ENCODE results near the gene SIM1. TPM values are rescaled to one million over a fixed set of nuclear protein-coding genes. Genes with fewer than 3 reads are reported as not detected.

SIM1 gene
- total and polyA plus RNA-seq, 7 experiments from 2014 or later, result not detected

DNA sequence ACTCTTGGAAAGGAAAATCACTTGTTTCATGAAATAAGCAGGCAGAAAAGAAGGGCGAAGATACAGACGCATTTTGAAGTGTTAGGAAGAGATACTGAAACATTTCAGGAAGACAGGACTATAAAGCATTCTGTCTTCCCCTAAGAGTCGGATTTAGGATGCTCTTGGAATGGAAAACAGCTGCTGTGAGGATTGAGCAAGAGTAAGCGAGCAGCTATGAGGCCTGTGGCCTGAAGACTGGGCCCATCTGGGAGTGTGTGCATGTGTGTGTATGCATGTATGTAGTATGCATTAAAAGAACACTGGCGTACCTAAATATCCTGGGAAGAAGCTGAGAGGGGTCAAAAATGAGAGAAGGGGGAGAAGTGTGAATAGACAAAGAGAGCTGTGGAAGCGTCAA lies 83.6 kb downstream of the SIM1 start:
- CTCF ChIA-PET, result no interaction called here
- Histone ChIP-seq H3K4me1 (ENCODE audit: control insufficient read depth in 2 of 2, insufficient read depth in 2 of 2, low read length in 2 of 2) (no peaks in the 10 kb centered on the region), H3K27ac (ENCODE audit: low read depth, low read length) (no peak overlapping the region), H3K9me3 (ENCODE audit: control insufficient read depth in 2 of 3, low read length in 3 of 3) (no peaks in the 10 kb centered on the region), H3K27me3 (ENCODE audit: control insufficient read depth in 2 of 2, insufficient read depth in 2 of 2, low read length in 2 of 2) (no peaks in the 10 kb centered on the region), H3K36me3 (ENCODE audit: control insufficient read depth in 2 of 3, insufficient read depth in 3 of 3, low read length in 3 of 3) (no peaks in the 10 kb centered on the region), H3K4me3 (ENCODE audit: low read length) (no peak overlapping the region)
- intact Hi-C loops (cut with micrococcal nuclease), result no loop called here
- H3K4me3 Mint-ChIP-seq, result no peak overlapping the region
- POLR2A ChIA-PET, result no interaction called here
- H3K27me3 Mint-ChIP-seq, result peaks cover 0 to 3% (median 0%) of the 10 kb centered on the region in 5 donors
- H3K9me3 Mint-ChIP-seq, result no peaks in the 10 kb centered on the region
- H3K27ac Mint-ChIP-seq, result no peak overlapping the region
- ATAC-seq, result no peak
- no peaks in the 10 kb centered on the region for H3K36me3 Mint-ChIP-seq
- H3K4me1 Mint-ChIP-seq, result no peaks in the 10 kb centered on the region
- no peak for DNase-seq

DNA sequence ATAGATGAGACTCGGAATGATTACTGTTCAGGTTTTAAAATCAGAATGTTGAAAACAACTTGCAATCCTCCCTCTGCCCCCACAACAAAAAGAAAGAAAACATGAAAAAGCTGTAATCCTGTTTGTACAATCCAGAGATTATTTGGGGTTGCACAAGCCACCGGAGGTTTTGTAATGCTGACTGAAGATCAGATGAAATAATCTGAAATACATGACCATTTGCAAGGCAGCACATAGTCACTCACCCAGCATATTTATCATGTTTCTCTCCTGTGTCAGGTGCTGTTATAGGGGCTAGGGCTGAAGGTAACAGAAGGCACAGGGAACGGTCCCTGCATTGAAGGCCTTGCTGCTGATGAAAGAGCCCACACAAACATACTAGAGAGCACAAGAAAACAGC lies 85.3 kb downstream of the SIM1 start:
- Histone ChIP-seq H3K4me3 (ENCODE audit: low read length) (no peak overlapping the region), H3K9me3 (ENCODE audit: control insufficient read depth in 2 of 3, low read length in 3 of 3) (no peaks in the 10 kb centered on the region), H3K4me1 (ENCODE audit: control insufficient read depth in 2 of 2, insufficient read depth in 2 of 2, low read length in 2 of 2) (no peaks in the 10 kb centered on the region), H3K27ac (ENCODE audit: low read depth, low read length) (no peak overlapping the region), H3K27me3 (ENCODE audit: control insufficient read depth in 2 of 2, insufficient read depth in 2 of 2, low read length in 2 of 2) (no peaks in the 10 kb centered on the region), H3K36me3 (ENCODE audit: control insufficient read depth in 2 of 3, insufficient read depth in 3 of 3, low read length in 3 of 3) (no peaks in the 10 kb centered on the region)
- Mint-ChIP-seq H3K4me3 (no peak overlapping the region), H3K27ac (no peak overlapping the region), H3K9me3 (no peaks in the 10 kb centered on the region), H3K36me3 (no peaks in the 10 kb centered on the region), H3K27me3 (peaks cover 0 to 6% (median 3%) of the 10 kb centered on the region in 5 donors), H3K4me1 (no peaks in the 10 kb centered on the region)
- intact Hi-C loops (cut with micrococcal nuclease), result no loop called here
- ChIA-PET POLR2A (no interaction called here), CTCF (no interaction called here)
- DNase-seq, result no peak
- no peak for ATAC-seq

DNA sequence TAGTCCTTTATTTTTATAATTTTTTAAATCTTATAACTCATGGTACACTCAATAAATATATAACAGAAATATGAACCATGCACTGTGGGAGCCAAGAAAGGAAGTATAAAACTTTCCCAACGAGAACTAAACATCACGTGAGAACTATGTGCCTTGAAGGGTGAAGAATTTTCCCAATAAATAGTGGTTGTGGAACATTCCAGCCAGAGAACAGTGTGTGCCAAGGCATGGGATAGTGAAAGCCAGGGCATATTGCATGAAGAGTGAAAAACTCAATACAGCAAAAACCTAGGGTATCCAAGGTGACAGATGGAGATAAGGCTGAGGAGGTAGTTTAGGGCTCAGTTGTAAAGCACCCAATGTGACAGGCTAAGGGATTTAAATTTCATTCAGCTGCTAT lies 86.1 kb downstream of the SIM1 start:
- Mint-ChIP-seq H3K27me3 (peaks cover 0 to 10% (median 3%) of the 10 kb centered on the region in 5 donors), H3K9me3 (no peaks in the 10 kb centered on the region), H3K4me3 (no peak overlapping the region), H3K4me1 (no peaks in the 10 kb centered on the region), H3K27ac (no peak overlapping the region), H3K36me3 (no peaks in the 10 kb centered on the region)
- intact Hi-C loops (cut with micrococcal nuclease), result no loop called here
- ATAC-seq, result no peak
- H3K4me1 ChIP-seq (ENCODE audit: control insufficient read depth in 2 of 2, insufficient read depth in 2 of 2, low read length in 2 of 2), result no peaks in the 10 kb centered on the region
- CTCF ChIA-PET, result no interaction called here
- POLR2A ChIA-PET, result no interaction called here
- no peaks in the 10 kb centered on the region for H3K9me3 ChIP-seq (ENCODE audit: control insufficient read depth in 2 of 3, low read length in 3 of 3)
- no peak overlapping the region for H3K4me3 ChIP-seq (ENCODE audit: low read length)
- no peaks in the 10 kb centered on the region for H3K27me3 ChIP-seq (ENCODE audit: control insufficient read depth in 2 of 2, insufficient read depth in 2 of 2, low read length in 2 of 2)
- H3K36me3 ChIP-seq (ENCODE audit: control insufficient read depth in 2 of 3, insufficient read depth in 3 of 3, low read length in 3 of 3), result no peaks in the 10 kb centered on the region
- no peak for DNase-seq
- no peak overlapping the region for H3K27ac ChIP-seq (ENCODE audit: low read depth, low read length)

DNA sequence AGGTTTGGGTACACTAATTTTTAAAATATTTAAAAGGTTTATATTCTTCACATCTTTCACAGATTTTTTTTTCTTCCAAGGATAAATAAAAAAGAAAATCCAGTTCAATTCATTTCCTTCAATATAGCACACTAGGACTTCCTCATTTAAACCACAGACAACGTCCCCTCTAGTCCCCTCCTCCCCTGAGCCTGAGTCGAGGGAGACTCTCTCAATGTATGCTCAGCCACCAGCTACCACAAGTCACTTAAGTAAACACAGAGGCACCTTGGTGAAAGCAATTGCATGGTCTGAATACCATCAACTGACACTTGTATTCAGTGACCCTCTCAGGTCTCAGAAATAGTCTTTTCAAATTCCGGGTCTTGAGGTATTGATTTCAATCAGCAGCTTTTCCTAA lies 88.6 kb downstream of the SIM1 start:
- Histone ChIP-seq H3K27me3 (ENCODE audit: control insufficient read depth in 2 of 2, insufficient read depth in 2 of 2, low read length in 2 of 2) (no peaks in the 10 kb centered on the region), H3K36me3 (ENCODE audit: control insufficient read depth in 2 of 3, insufficient read depth in 3 of 3, low read length in 3 of 3) (no peaks in the 10 kb centered on the region), H3K4me3 (ENCODE audit: low read length) (no peak overlapping the region), H3K4me1 (ENCODE audit: control insufficient read depth in 2 of 2, insufficient read depth in 2 of 2, low read length in 2 of 2) (no peaks in the 10 kb centered on the region), H3K27ac (ENCODE audit: low read depth, low read length) (no peak overlapping the region), H3K9me3 (ENCODE audit: control insufficient read depth in 2 of 3, low read length in 3 of 3) (no peaks in the 10 kb centered on the region)
- no peak overlapping the region for H3K27ac Mint-ChIP-seq
- H3K36me3 Mint-ChIP-seq, result no peaks in the 10 kb centered on the region
- H3K9me3 Mint-ChIP-seq, result peaks cover 0 to 1% (median 0%) of the 10 kb centered on the region in 11 donors
- H3K4me3 Mint-ChIP-seq, result no peak overlapping the region
- no peak for ATAC-seq
- H3K4me1 Mint-ChIP-seq, result no peaks in the 10 kb centered on the region
- POLR2A ChIA-PET, result no interaction called here
- intact Hi-C loops (cut with micrococcal nuclease), result no loop called here
- no peak for DNase-seq
- H3K27me3 Mint-ChIP-seq, result peaks cover 4 to 10% (median 6%) of the 10 kb centered on the region in 5 donors
- CTCF ChIA-PET, result no interaction called here

DNA sequence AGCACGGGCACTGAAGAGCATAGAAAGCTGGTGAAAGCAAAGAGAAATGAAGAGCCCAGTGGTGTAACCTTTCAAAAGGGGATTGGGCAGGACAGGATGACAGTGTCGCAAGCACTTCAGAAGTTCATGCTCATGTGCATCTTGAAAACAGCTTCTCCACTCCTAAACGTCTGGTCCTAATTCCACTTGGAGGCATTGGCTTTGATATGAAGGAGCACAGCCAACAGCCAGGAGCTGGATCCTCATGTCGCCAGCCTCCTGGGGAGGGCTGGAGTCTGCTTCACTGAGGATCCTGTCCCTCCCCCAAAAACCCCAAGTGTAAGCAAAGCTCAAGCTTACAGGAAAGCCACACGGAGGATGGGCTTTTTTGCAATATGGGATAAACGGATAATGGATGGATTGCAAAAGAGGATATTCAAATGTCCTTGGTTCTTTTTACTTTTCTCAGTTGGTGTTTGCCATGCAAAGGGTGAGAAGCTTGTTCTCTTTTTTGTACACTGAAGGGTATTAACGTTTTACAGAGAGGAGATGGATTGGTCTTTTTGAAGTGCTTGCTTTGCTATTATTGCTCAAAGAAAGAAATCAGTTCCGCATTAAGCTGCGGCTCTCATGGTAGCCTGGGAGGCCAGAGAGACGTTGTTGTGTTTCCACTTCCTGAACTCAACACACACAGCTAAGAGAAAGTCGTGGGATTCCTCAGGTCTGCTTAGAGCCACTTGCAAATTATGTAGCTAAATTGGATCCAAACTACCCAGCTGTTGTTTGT lies 92.2 kb downstream of the SIM1 start:
- Mint-ChIP-seq H3K27ac (no peak overlapping the region), H3K9me3 (peaks cover 0 to 1% (median 0%) of the 10 kb centered on the region in 11 donors), H3K27me3 (peaks cover 4 to 10% (median 6%) of the 10 kb centered on the region in 5 donors), H3K4me1 (no peaks in the 10 kb centered on the region), H3K36me3 (no peaks in the 10 kb centered on the region), H3K4me3 (no peak overlapping the region)
- ChIA-PET POLR2A (no interaction called here), CTCF (interaction anchor here (0.6 kb wide), 1 partner anchor 272 kb away, joined by 3 read pairs; no protein-coding TSS in a partner anchor)
- Histone ChIP-seq H3K4me3 (ENCODE audit: low read length) (no peak overlapping the region), H3K27ac (ENCODE audit: low read depth, low read length) (no peak overlapping the region), H3K27me3 (ENCODE audit: control insufficient read depth in 2 of 2, insufficient read depth in 2 of 2, low read length in 2 of 2) (no peaks in the 10 kb centered on the region), H3K4me1 (ENCODE audit: control insufficient read depth in 2 of 2, insufficient read depth in 2 of 2, low read length in 2 of 2) (no peaks in the 10 kb centered on the region), H3K9me3 (ENCODE audit: control insufficient read depth in 2 of 3, low read length in 3 of 3) (no peaks in the 10 kb centered on the region), H3K36me3 (ENCODE audit: control insufficient read depth in 2 of 3, insufficient read depth in 3 of 3, low read length in 3 of 3) (no peaks in the 10 kb centered on the region)
- DNase-seq (no peak), ATAC-seq (no peak)
- intact Hi-C loops (cut with micrococcal nuclease), result no loop called here

DNA sequence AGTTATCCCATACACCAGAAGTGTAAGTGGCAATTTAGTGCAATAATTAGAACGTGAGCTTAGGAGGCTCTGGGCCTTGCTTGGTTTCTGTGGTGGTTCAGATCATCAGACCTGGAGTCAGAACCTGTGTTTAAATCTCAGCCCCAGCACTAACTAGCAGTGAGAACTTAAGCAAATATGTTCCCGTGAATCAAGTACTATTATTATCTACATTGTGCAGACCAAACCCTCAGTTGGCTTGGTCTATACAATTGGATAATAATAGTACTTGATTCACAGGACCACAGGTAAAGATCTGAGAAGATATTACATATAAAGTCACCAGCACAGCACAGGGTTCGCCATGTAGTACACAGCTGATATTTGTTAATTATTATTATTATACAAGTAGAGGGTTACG lies 93.1 kb downstream of the SIM1 start:
- ChIA-PET CTCF (no interaction called here), POLR2A (no interaction called here)
- intact Hi-C loops (cut with micrococcal nuclease), result no loop called here
- H3K4me1 ChIP-seq (ENCODE audit: control insufficient read depth in 2 of 2, insufficient read depth in 2 of 2, low read length in 2 of 2), result no peaks in the 10 kb centered on the region
- no peaks in the 10 kb centered on the region for H3K27me3 ChIP-seq (ENCODE audit: control insufficient read depth in 2 of 2, insufficient read depth in 2 of 2, low read length in 2 of 2)
- H3K9me3 ChIP-seq (ENCODE audit: control insufficient read depth in 2 of 3, low read length in 3 of 3), result no peaks in the 10 kb centered on the region
- no peak for DNase-seq
- H3K4me1 Mint-ChIP-seq, result no peaks in the 10 kb centered on the region
- no peak overlapping the region for H3K27ac Mint-ChIP-seq
- no peak overlapping the region for H3K27ac ChIP-seq (ENCODE audit: low read depth, low read length)
- no peak overlapping the region for H3K4me3 Mint-ChIP-seq
- H3K36me3 Mint-ChIP-seq, result no peaks in the 10 kb centered on the region
- no peak for ATAC-seq
- H3K4me3 ChIP-seq (ENCODE audit: low read length), result no peak overlapping the region
- peaks cover 2 to 10% (median 6%) of the 10 kb centered on the region in 5 donors for H3K27me3 Mint-ChIP-seq
- H3K36me3 ChIP-seq (ENCODE audit: control insufficient read depth in 2 of 3, insufficient read depth in 3 of 3, low read length in 3 of 3), result no peaks in the 10 kb centered on the region
- peaks cover 0 to 1% (median 0%) of the 10 kb centered on the region in 11 donors for H3K9me3 Mint-ChIP-seq

DNA sequence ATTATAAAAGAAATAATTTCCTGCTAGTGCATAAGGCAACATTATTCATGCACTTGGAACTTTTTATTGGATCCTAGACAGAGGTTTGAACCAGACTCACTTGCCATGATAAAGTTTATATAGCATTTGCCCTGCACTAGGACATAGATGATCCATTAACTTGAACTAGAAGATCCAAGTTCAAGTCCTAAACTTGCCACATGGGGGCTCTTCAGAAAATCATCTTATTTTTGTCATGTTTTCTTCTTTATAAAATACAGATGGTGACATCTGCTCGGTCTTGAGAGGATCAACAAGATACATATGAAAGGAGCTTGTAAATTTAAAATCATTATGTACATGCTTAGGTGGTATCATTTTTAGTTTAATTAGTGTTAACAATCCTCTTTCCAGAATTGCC lies 94.5 kb downstream of the SIM1 start:
- no peaks in the 10 kb centered on the region for H3K27me3 ChIP-seq (ENCODE audit: control insufficient read depth in 2 of 2, insufficient read depth in 2 of 2, low read length in 2 of 2)
- Mint-ChIP-seq H3K4me3 (no peak overlapping the region), H3K4me1 (no peaks in the 10 kb centered on the region), H3K36me3 (no peaks in the 10 kb centered on the region), H3K9me3 (peaks cover 0 to 3% (median 0%) of the 10 kb centered on the region in 11 donors), H3K27ac (no peak overlapping the region), H3K27me3 (peaks cover 0 to 10% (median 6%) of the 10 kb centered on the region in 5 donors)
- H3K36me3 ChIP-seq (ENCODE audit: control insufficient read depth in 2 of 3, insufficient read depth in 3 of 3, low read length in 3 of 3), result no peaks in the 10 kb centered on the region
- H3K9me3 ChIP-seq (ENCODE audit: control insufficient read depth in 2 of 3, low read length in 3 of 3), result no peaks in the 10 kb centered on the region
- DNase-seq (no peak), ATAC-seq (no peak)
- H3K4me3 ChIP-seq (ENCODE audit: low read length), result no peak overlapping the region
- H3K4me1 ChIP-seq (ENCODE audit: control insufficient read depth in 2 of 2, insufficient read depth in 2 of 2, low read length in 2 of 2), result no peaks in the 10 kb centered on the region
- CTCF ChIA-PET, result no interaction called here
- no peak overlapping the region for H3K27ac ChIP-seq (ENCODE audit: low read depth, low read length)
- POLR2A ChIA-PET, result no interaction called here
- intact Hi-C loops (cut with micrococcal nuclease), result no loop called here

All from naive thymus-derived CD4-positive, alpha-beta T cell (primary cell).